GM12878 (cell line): Measurements from ENCODE around the gene PSMD8. TPM values are rescaled to one million over a fixed set of nuclear protein-coding genes. Genes with fewer than 3 reads are reported as not detected.
A peak's percentile ranks its signal among the peaks of the same experiment; 100 is the strongest.

ENCODE experiments used
- ATAC-seq: fragments of 200-7000 bp; cut with Tn5 transposase; 3 replicates; pipeline ENCODE4 v1.9.1; 2020; ENCODE audit warnings: mild to moderate bottlenecking, moderate library complexity
- BruUV-seq: library from RNA; stranded (reverse); fragments of 400-500 nt; replicated peaks from 2 replicates; lab custom pipeline; 2021; lab: Mats Ljungman, UMichigan
- CTCF ChIA-PET: fragments of 300-600 bp; sonication (Branson Sonifier 250); formaldehyde crosslinking; extraction: SDS; loops from one replicate; lab custom pipeline; 2021; ENCODE audit warnings: inconsistent platforms; lab: Yijun Ruan, JAX
- POLR2A ChIA-PET: fragments of 350-600 bp; formaldehyde crosslinking; extraction: SDS; loops from one replicate; lab custom pipeline; 2021; ENCODE audit warnings: inconsistent platforms; lab: Charles Lee
- RAD21 ChIA-PET: fragments of 300-600 bp; sonication (Branson Sonifier 250); formaldehyde crosslinking; loops from one replicate; lab custom pipeline; 2023; ENCODE audit warnings: antibody characterized with exemption; ENCODE audit not compliant: unreplicated experiment; lab: Charles Lee
- SMC1A ChIA-PET: fragments of 300-600 bp; sonication (Branson Sonifier 250); formaldehyde crosslinking; loops from one replicate; lab custom pipeline; 2023; ENCODE audit not compliant: unreplicated experiment, uncharacterized antibody; lab: Charles Lee
- DNase-seq: peaks from one replicate; pipeline ENCODE4 v3.0.0-alpha.2; 2011; ENCODE audit warnings: low read depth, low spot score
- FAIRE-seq: peaks from 3 replicates; lab custom pipeline; 2011; peaks lifted over from hg19 to GRCh38; lab: Jason Lieb, UNC
- H2AFZ ChIP-seq: 2 replicates; pipeline ENCODE4 v1.6.0; 2011; ENCODE audit warnings: low read depth, low read length, control low read depth; ENCODE audit not compliant: control insufficient read depth
- H3K27ac ChIP-seq: 2 replicates; pipeline ENCODE4 v1.5.1; 2011; ENCODE audit warnings: control low read depth; ENCODE audit not compliant: control insufficient read depth, insufficient read depth
- H3K27me3 ChIP-seq, 2 experiments: replicated peaks in 1 of 2; 2 replicates each; pipeline versions ENCODE4 v1.6.0 to v1.6.1; 2011; ENCODE audit warnings: low read length in 1 of 2; ENCODE audit not compliant: control insufficient read depth in 2 of 2, insufficient read depth in 2 of 2
- H3K36me3 ChIP-seq, 2 experiments: 2 replicates each; pipeline ENCODE4 v1.5.1; 2011; ENCODE audit warnings: low read length in 1 of 2; ENCODE audit not compliant: control insufficient read depth in 2 of 2, insufficient read depth in 2 of 2
- H3K4me1 ChIP-seq: 2 replicates; pipeline ENCODE4 v1.6.1; 2011; ENCODE audit warnings: mild to moderate bottlenecking, low read length, moderate library complexity, mixed read lengths; ENCODE audit not compliant: control insufficient read depth, insufficient read depth
- H3K4me2 ChIP-seq: 2 replicates; pipeline ENCODE4 v1.6.0; 2011; ENCODE audit warnings: control low read depth; ENCODE audit not compliant: control insufficient read depth, insufficient read depth
- H3K4me3 ChIP-seq: fragments of 200-600 bp; sonication (generic); 2 replicates; pipeline ENCODE4 v1.5.1; 2016
- H3K79me2 ChIP-seq: 2 replicates; pipeline ENCODE4 v1.6.0; 2011; ENCODE audit warnings: low read length; ENCODE audit not compliant: control insufficient read depth, insufficient read depth
- H3K9ac ChIP-seq: 2 replicates; pipeline ENCODE4 v1.8.0; 2011; ENCODE audit warnings: low read length, control low read depth, mixed read lengths; ENCODE audit not compliant: control insufficient read depth, insufficient read depth
- H3K9me3 ChIP-seq: replicated peaks from 3 replicates; pipeline ENCODE4 v1.5.1; 2011; ENCODE audit warnings: mild to moderate bottlenecking, low read length; ENCODE audit not compliant: control insufficient read depth, insufficient read depth
- H4K20me1 ChIP-seq: 2 replicates; pipeline ENCODE4 v1.6.0; 2011; ENCODE audit not compliant: control insufficient read depth, insufficient read depth
- DPF2 ChIP-seq: fragments of 450-650 bp; IDR thresholded peaks from 2 replicates; pipeline ENCODE4 v1.6.1; 2017; ENCODE audit warnings: mild to moderate bottlenecking
- IRF4 ChIP-seq: IDR thresholded peaks from 2 replicates; pipeline ENCODE4 v1.6.1; 2011; ENCODE audit warnings: low read depth, low read length
- KLF5 ChIP-seq: fragments of 450-650 bp; IDR thresholded peaks from 2 replicates; pipeline ENCODE4 v1.6.1; 2014; ENCODE audit warnings: mild to moderate bottlenecking; ENCODE audit not compliant: partially characterized antibody
- POLR2A ChIP-seq: IDR thresholded peaks from 2 replicates; pipeline ENCODE4 v1.6.1; 2011; ENCODE audit warnings: low read depth, mild to moderate bottlenecking, low read length
- POLR2AphosphoS2 ChIP-seq: IDR thresholded peaks from 2 replicates; pipeline ENCODE4 v1.6.1; 2011; ENCODE audit warnings: low read depth, mild to moderate bottlenecking, low read length, improper control_type of control experiment, moderate library complexity
- POLR2AphosphoS5 ChIP-seq: IDR thresholded peaks from 2 replicates; pipeline ENCODE4 v1.6.1; 2011; ENCODE audit warnings: mild to moderate bottlenecking, low read length, inconsistent platforms
- SRF ChIP-seq, 2 experiments: IDR thresholded peaks; 2 replicates each; pipeline ENCODE4 v1.6.1; 2011; ENCODE audit warnings: low read depth in 2 of 2, low read length in 2 of 2, mild to moderate bottlenecking in 1 of 2, moderate library complexity in 1 of 2
- TCF7 ChIP-seq: IDR thresholded peaks from 2 replicates; pipeline ENCODE4 v1.6.1; 2014; ENCODE audit warnings: antibody characterized with exemption, borderline replicate concordance
- WGBS: methylation state at CpG from one replicate; pipeline ENCODE4 v1.1.6; 2016; ENCODE audit warnings: low lambda C conversion rate; ENCODE audit not compliant: insufficient replicate concordance, insufficient coverage; ENCODE audit errors: missing lambda C conversion rate; 5-methylcytosine and 5-hydroxymethylcytosine counted together
- in situ Hi-C: fragments of 300-500 bp; cut with MboI; formaldehyde crosslinking; loops from 9 replicates; pipeline ENCODE4 v1.14.3; 2018; ENCODE audit warnings: mixed read lengths
- intact Hi-C: fragments of 100-400 bp; cut with micrococcal nuclease; formaldehyde crosslinking; loops from one replicate; pipeline ENCODE4 v1.14.2; 2022; ENCODE audit not compliant: unreplicated experiment
- polyA plus RNA-seq, 11 experiments: library from polyadenylated mRNA; depleted of rRNA in 4 of 11; unstranded in 6 of 11; stranded (reverse) in 5 of 11; fragments of >200 nt; fragmentation: Nextera tagmentation in 4 of 11; fragmentation: Illumina TruSeq in 1 of 11; extraction: Ambion mirVana in 4 of 11; extraction: Trizol in 1 of 11; gene quantifications; 1 replicate in 1 of 11; 2 replicates in 10 of 11; pipeline versions ENCODE4 v1.2.1 to v1.2.3, GENCODE V29; 2011 to 2016; ENCODE audit warnings: inconsistent platforms in 2 of 11, missing spikeins in 2 of 11, low read depth in 1 of 11
- total RNA-seq, 4 experiments: library from RNA; depleted of rRNA in 3 of 4; stranded (reverse); fragments of >200 nt in 3 of 4; fragmentation: Illumina TruSeq in 1 of 4; extraction: Trizol in 1 of 4; gene quantifications; 2 replicates each; pipeline versions ENCODE4 v1.2.1 to v1.2.3, GENCODE V29; 2013 to 2021
- TF ChIP-seq, protein P1 (sequence below), 3 experiments: IDR thresholded peaks in 2 of 3; conservative IDR thresholded peaks in 1 of 3; 2 replicates each; pipeline ENCODE4 v1.5.1; 2011; ENCODE audit warnings: low read depth in 3 of 3, low read length in 3 of 3, mild to moderate bottlenecking in 3 of 3, control low read depth in 2 of 3, moderate library complexity in 2 of 3, inconsistent platforms in 1 of 3, mixed read lengths in 1 of 3; ENCODE audit not compliant: control insufficient read depth in 2 of 3, insufficient read depth in 1 of 3; ENCODE audit errors: extremely low read depth in 1 of 3
- TF ChIP-seq, protein P2 (sequence below): fragments of 450-650 bp; IDR thresholded peaks from 2 replicates; pipeline ENCODE4 v1.6.1; 2016; ENCODE audit warnings: mild to moderate bottlenecking

PSMD8 gene
- total and polyA plus RNA-seq, 10 of the 15 experiments (the other 5 are each of a cell fraction or from before 2014, with no cell fraction given), result 81.2 to 409 (median 268) TPM

DNA sequence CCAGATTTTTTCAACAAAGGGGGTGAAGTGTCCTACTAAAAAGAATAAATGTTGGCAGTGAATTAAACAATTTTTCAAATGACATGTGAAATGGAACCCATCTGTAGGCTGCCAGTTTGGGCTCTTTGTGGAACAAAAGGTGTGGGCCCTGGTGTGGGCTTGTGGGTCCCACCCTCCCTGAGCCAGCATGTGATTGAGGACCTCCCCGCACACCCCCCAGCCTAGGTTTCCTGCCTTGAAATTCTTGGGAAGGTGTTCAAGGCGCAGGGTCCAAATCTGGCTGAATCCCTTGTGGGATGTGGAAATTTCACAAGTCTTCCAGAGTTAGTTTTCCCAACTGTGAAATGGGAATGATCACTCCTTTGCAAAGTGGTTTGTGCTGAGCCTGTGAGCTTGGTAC lies 9.4 kb downstream of the PSMD8 start:
- SMC1A ChIA-PET, result no interaction called here
- H3K4me1 ChIP-seq, result peaks cover 12% of the 10 kb centered on the region
- H3K79me2 ChIP-seq, result 0 out of 2 replicates have a peak, but pooled peaks cover 1% of the 10 kb centered on the region
- no peak overlapping the region for H3K4me3 ChIP-seq
- CTCF ChIA-PET, result no interaction called here
- no TSS peak for BruUV-seq
- DNase-seq (no peak), ATAC-seq (no peak), FAIRE-seq (no peak)
- 0 out of 2 replicates have a peak, but pooled peaks cover 2% of the 10 kb centered on the region for H4K20me1 ChIP-seq
- H3K27me3 ChIP-seq, result no peaks in the 10 kb centered on the region
- in situ Hi-C loops (no loop called here), intact Hi-C loops (no loop called here)
- no peak overlapping the region for H3K27ac ChIP-seq
- no peak overlapping the region for H3K4me2 ChIP-seq
- no peak overlapping the region for H2AFZ ChIP-seq
- H3K9me3 ChIP-seq, result no peaks in the 10 kb centered on the region
- H3K9ac ChIP-seq, result no peak overlapping the region
- TF ChIP-seq TCF7, result no peak
- TF ChIP-seq SRF (IDR thresholded peaks at IDR 0.05; ENCODE audit: low read depth in 2 of 2, low read length in 2 of 2), result no peak
- no peak for TF ChIP-seq IRF4
- TF ChIP-seq DPF2, result no peak
- TF ChIP-seq POLR2AphosphoS2, result no peak
- RAD21 ChIA-PET, result interaction anchor here (0.7 to 1.0 kb wide), 2 partner anchors 19 to 20 kb away, joined by 3 read pairs; partner anchors contain the start of gene FAM98C
- peaks cover 17% of the 10 kb centered on the region in 2 experiments; a peak in 3 of 4 replicates for H3K36me3 ChIP-seq
- POLR2A ChIA-PET, result interaction anchor here (1.8 kb wide), 1 partner anchor 9 kb away, joined by 5 read pairs; the partner anchor contains the start of gene PSMD8
- WGBS, result 94% methylated on average over 2 of the region's 2 CpGs

DNA sequence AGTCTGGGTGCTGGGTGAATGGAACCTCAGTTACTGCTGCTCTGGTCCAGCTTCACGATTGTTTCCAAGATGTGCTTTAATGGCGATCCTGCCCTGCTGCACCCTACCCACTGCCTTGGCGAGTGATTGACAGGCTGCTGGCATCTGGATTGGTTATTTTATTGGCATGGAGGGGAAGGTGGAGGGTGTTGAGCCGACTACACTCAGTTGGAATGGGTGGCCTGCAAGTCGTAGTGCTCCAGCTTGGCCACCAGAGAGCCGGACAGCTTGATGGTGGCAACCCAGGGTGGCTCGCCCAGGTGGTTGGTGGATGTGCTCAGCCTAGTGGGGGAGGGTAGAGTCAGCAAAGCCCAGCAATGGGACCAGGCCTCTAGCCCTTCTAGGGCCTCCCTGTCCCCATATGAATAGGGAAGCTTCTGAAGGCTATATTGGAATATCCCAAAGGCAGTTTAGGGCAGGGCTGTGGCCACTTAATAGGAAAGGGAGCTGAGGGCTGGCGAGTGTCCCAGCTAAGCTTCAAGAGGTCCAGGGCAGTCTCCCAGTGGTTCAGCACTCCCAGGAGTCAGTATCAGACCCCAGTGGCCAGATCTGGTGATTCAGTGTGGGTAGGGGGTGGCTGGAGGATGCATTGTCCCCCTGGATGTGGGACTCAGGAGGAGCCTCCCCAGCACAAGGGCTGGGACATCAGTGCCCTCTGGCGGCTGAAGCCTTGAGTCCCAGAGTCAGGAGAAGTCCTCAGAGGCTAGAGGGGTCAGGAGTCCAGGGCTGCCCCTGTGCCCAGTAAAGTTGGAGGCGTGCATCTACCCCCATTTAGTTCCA lies 10.0 kb downstream of the PSMD8 start:
- no peak overlapping the region for H3K4me2 ChIP-seq
- RAD21 ChIA-PET, result interaction anchor here (0.7 to 1.0 kb wide), 2 partner anchors 19 to 20 kb away, joined by 3 read pairs; partner anchors contain the start of gene FAM98C
- H4K20me1 ChIP-seq, result peaks cover 2% of the 10 kb centered on the region; the same call in 1 of the 2 replicates
- H3K9me3 ChIP-seq, result no peaks in the 10 kb centered on the region
- no peak overlapping the region for H3K27ac ChIP-seq
- FAIRE-seq (no peak), DNase-seq (no peak), ATAC-seq (no peak)
- BruUV-seq, result no TSS peak
- SMC1A ChIA-PET, result no interaction called here
- no peak overlapping the region for H3K9ac ChIP-seq
- in situ Hi-C loops, result no loop called here
- CTCF ChIA-PET, result interaction anchor here (1.2 kb wide), 1 partner anchor 18 kb away, joined by 3 read pairs; the partner anchor contains the start of gene FAM98C
- H3K27me3 ChIP-seq, result no peaks in the 10 kb centered on the region; a peak in 1 of 4 replicates
- POLR2A ChIA-PET, result interaction anchor here (1.8 kb wide), 1 partner anchor 10 kb away, joined by 5 read pairs; the partner anchor contains the start of gene PSMD8
- TF ChIP-seq, protein P1, sequence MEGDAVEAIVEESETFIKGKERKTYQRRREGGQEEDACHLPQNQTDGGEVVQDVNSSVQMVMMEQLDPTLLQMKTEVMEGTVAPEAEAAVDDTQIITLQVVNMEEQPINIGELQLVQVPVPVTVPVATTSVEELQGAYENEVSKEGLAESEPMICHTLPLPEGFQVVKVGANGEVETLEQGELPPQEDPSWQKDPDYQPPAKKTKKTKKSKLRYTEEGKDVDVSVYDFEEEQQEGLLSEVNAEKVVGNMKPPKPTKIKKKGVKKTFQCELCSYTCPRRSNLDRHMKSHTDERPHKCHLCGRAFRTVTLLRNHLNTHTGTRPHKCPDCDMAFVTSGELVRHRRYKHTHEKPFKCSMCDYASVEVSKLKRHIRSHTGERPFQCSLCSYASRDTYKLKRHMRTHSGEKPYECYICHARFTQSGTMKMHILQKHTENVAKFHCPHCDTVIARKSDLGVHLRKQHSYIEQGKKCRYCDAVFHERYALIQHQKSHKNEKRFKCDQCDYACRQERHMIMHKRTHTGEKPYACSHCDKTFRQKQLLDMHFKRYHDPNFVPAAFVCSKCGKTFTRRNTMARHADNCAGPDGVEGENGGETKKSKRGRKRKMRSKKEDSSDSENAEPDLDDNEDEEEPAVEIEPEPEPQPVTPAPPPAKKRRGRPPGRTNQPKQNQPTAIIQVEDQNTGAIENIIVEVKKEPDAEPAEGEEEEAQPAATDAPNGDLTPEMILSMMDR (IDR thresholded peaks at IDR 0.05 in 2 of 3, conservative IDR thresholded peaks at IDR 0.05 in 1 of 3; ENCODE audit: control insufficient read depth in 2 of 3, extremely low read depth in 1 of 3, insufficient read depth in 1 of 3, low read depth in 3 of 3, low read length in 3 of 3), result peak in 1 of 3 experiments; percentile 9; a peak in 1 of 6 replicates
- peak; percentile 44; the same call in 1 of the 2 replicates for TF ChIP-seq POLR2A
- TF ChIP-seq, protein P2, sequence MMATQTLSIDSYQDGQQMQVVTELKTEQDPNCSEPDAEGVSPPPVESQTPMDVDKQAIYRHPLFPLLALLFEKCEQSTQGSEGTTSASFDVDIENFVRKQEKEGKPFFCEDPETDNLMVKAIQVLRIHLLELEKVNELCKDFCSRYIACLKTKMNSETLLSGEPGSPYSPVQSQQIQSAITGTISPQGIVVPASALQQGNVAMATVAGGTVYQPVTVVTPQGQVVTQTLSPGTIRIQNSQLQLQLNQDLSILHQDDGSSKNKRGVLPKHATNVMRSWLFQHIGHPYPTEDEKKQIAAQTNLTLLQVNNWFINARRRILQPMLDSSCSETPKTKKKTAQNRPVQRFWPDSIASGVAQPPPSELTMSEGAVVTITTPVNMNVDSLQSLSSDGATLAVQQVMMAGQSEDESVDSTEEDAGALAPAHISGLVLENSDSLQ, result peak; percentile 41; the same call in 1 of the 2 replicates
- TF ChIP-seq KLF5, result no peak
- peak; percentile 56 for TF ChIP-seq POLR2AphosphoS5
- peaks cover 12% of the 10 kb centered on the region for H3K4me1 ChIP-seq
- H3K79me2 ChIP-seq, result no peaks in the 10 kb centered on the region
- intact Hi-C loops, result loop anchor here (5.0 kb wide), 1 partner anchor 152 kb away; no protein-coding TSS in a partner anchor
- 84% methylated on average over 10 of the region's 10 CpGs for WGBS
- no peak overlapping the region for H2AFZ ChIP-seq
- peaks cover 15 to 17% of the 10 kb centered on the region in 2 experiments; a peak in 3 of 4 replicates for H3K36me3 ChIP-seq
- no peak overlapping the region for H3K4me3 ChIP-seq
